GM23338 (cell line): ENCODE measurements around the gene CCDC63. TPM values are rescaled to one million over a fixed set of nuclear protein-coding genes. Genes with fewer than 3 reads are reported as not detected.

ENCODE experiments used
- ATAC-seq: fragments of 200-7000 bp; cut with Tn5 transposase; 3 replicates; pipeline ENCODE4 v1.9.1; 2020
- DNase-seq: peaks from one replicate; pipeline ENCODE4 v3.0.0-alpha.2; 2015; ENCODE audit warnings: low spot score
- H2AFZ ChIP-seq: fragments of 200-600 bp; sonication (generic); 2 replicates; pipeline ENCODE4 v1.8.0; 2016; ENCODE audit warnings: antibody characterized with exemption, mild to moderate bottlenecking, moderate library complexity
- H3F3A ChIP-seq: fragments of 200-600 bp; sonication (generic); replicated peaks from 2 replicates; pipeline ENCODE4 v1.8.0; 2017; ENCODE audit warnings: antibody characterized with exemption, mixed run types, low read depth
- H3K27ac ChIP-seq: fragments of 200-600 bp; sonication (generic); 2 replicates; pipeline ENCODE4 v1.6.1; 2016; ENCODE audit warnings: low read depth
- H3K27me3 ChIP-seq: fragments of 200-600 bp; sonication (generic); 2 replicates; pipeline ENCODE4 v1.8.0; 2016; ENCODE audit warnings: mild to moderate bottlenecking, mixed run types, moderate library complexity; ENCODE audit not compliant: insufficient read depth
- H3K36me3 ChIP-seq: fragments of 200-600 bp; sonication (generic); 2 replicates; pipeline ENCODE4 v1.8.0; 2016; ENCODE audit warnings: mild to moderate bottlenecking; ENCODE audit not compliant: insufficient read depth
- H3K4me1 ChIP-seq: fragments of 200-600 bp; sonication (generic); 2 replicates; pipeline ENCODE4 v1.8.0; 2016; ENCODE audit warnings: mild to moderate bottlenecking, moderate library complexity; ENCODE audit not compliant: insufficient read depth
- H3K4me2 ChIP-seq: fragments of 200-600 bp; sonication (generic); 2 replicates; pipeline ENCODE4 v1.7.1; 2017; ENCODE audit warnings: mixed run types
- H3K4me3 ChIP-seq: fragments of 200-600 bp; sonication (generic); 2 replicates; pipeline ENCODE4 v1.6.1; 2016; ENCODE audit warnings: mixed run types
- H3K79me2 ChIP-seq: fragments of 200-600 bp; sonication (generic); replicated peaks from 2 replicates; pipeline ENCODE4 v1.8.0; 2017; ENCODE audit warnings: mild to moderate bottlenecking; ENCODE audit not compliant: insufficient read depth
- H3K9me2 ChIP-seq: fragments of 200-600 bp; sonication (generic); 2 replicates; pipeline ENCODE4 v1.8.0; 2017; ENCODE audit not compliant: insufficient read depth
- H4K20me1 ChIP-seq: fragments of 200-600 bp; sonication (generic); replicated peaks from 2 replicates; pipeline ENCODE4 v1.8.0; 2017; ENCODE audit warnings: mild to moderate bottlenecking; ENCODE audit not compliant: insufficient read depth
- H3K27ac Mint-ChIP-seq: 2 replicates; pipeline ENCODE4 v1.8.0; 2020; ENCODE audit warnings: inconsistent platforms, mild to moderate bottlenecking, moderate library complexity, mixed read lengths
- H3K27me3 Mint-ChIP-seq: 3 replicates; pipeline ENCODE4 v1.8.0; 2022; ENCODE audit warnings: low read depth, mild to moderate bottlenecking, moderate library complexity, mixed read lengths, inconsistent platforms; ENCODE audit not compliant: insufficient read depth, poor library complexity
- H3K36me3 Mint-ChIP-seq: 3 replicates; pipeline ENCODE4 v1.8.0; 2021; ENCODE audit warnings: low read depth, mild to moderate bottlenecking, inconsistent platforms, moderate library complexity, mixed read lengths
- H3K4me1 Mint-ChIP-seq: 3 replicates; pipeline ENCODE4 v1.8.0; 2020; ENCODE audit warnings: mild to moderate bottlenecking, inconsistent platforms, mixed read lengths
- H3K4me3 Mint-ChIP-seq: 3 replicates; pipeline ENCODE4 v1.8.0; 2021; ENCODE audit warnings: moderate library complexity, mild to moderate bottlenecking, inconsistent platforms, mixed read lengths
- H3K9me3 Mint-ChIP-seq: 3 replicates; pipeline ENCODE4 v1.8.0; 2020; ENCODE audit warnings: moderate library complexity, mild to moderate bottlenecking, inconsistent platforms, mixed read lengths
- CREB1 ChIP-seq: fragments of 250-450 bp; sonication (Bioruptor Pico); IDR thresholded peaks from 2 replicates; pipeline ENCODE4 v1.5.0; 2020; ENCODE audit warnings: low read depth, mild to moderate bottlenecking, moderate library complexity
- ETS1 ChIP-seq: IDR thresholded peaks from 2 replicates; pipeline ENCODE4 v1.6.1; 2016; ENCODE audit warnings: antibody characterized with exemption
- EZH2phosphoT487 ChIP-seq: fragments of 200-600 bp; sonication (generic); IDR thresholded peaks from one replicate; pipeline ENCODE4 v1.8.1; 2018; ENCODE audit warnings: antibody characterized with exemption; ENCODE audit not compliant: unreplicated experiment
- JUNB ChIP-seq: IDR thresholded peaks from one replicate; pipeline ENCODE4 v1.6.1; 2016; ENCODE audit warnings: antibody characterized with exemption; ENCODE audit not compliant: unreplicated experiment
- NANOG ChIP-seq: IDR thresholded peaks from 2 replicates; pipeline ENCODE4 v1.6.1; 2016; ENCODE audit warnings: antibody characterized with exemption, borderline replicate concordance
- POLR2AphosphoS5 ChIP-seq: IDR thresholded peaks from 2 replicates; pipeline ENCODE4 v1.6.1; 2016; ENCODE audit warnings: antibody characterized with exemption, low read depth
- REST ChIP-seq: IDR thresholded peaks from one replicate; pipeline ENCODE4 v1.6.1; 2018; ENCODE audit warnings: antibody characterized with exemption; ENCODE audit not compliant: unreplicated experiment
- ZNF114 ChIP-seq: fragments of 250-450 bp; sonication (Bioruptor Pico); IDR thresholded peaks from 2 replicates; pipeline ENCODE4 v1.5.0; 2020; ENCODE audit warnings: mild to moderate bottlenecking, moderate library complexity
- ZNF462 ChIP-seq: fragments of 250-450 bp; sonication (Bioruptor Pico); IDR thresholded peaks from 2 replicates; pipeline ENCODE4 v1.5.0; 2020; ENCODE audit warnings: mild to moderate bottlenecking, moderate library complexity
- polyA plus RNA-seq: library from polyadenylated mRNA; unstranded; fragments of >200 nt; fragmentation: Nextera tagmentation; extraction: Ambion mirVana; gene quantifications from 2 replicates; pipeline ENCODE4 v1.2.1, GENCODE V29; 2016
- total RNA-seq: library from RNA; depleted of rRNA; stranded (reverse); fragments of >200 nt; shearing (Covaris generic); gene quantifications from 2 replicates; pipeline ENCODE4 v1.2.3, GENCODE V29; 2014

CCDC63 gene
- total and polyA plus RNA-seq, 2 experiments from 2014 or later: 1.8 TPM; not detected in 1

- Histone ChIP-seq H3K4me1 (no peaks in the 10 kb centered on the region), H2AFZ (no peak overlapping the region), H3F3A (no peaks in the 10 kb centered on the region), H3K4me3 (no peak overlapping the region), H3K27me3 (no peaks in the 10 kb centered on the region), H3K79me2 (no peaks in the 10 kb centered on the region), H3K4me2 (no peak overlapping the region), H3K27ac (no peak overlapping the region), H3K9me2 (no peaks in the 10 kb centered on the region), H3K36me3 (no peaks in the 10 kb centered on the region), H4K20me1 (no peaks in the 10 kb centered on the region)
- TF ChIP-seq ZNF462 (no peak), EZH2phosphoT487 (no peak), POLR2AphosphoS5 (no peak), JUNB (no peak), ETS1 (no peak), NANOG (no peak)
- H3K36me3 Mint-ChIP-seq: no peaks in the 10 kb centered on the region
- peaks cover 10% of the 10 kb centered on the region for H3K27me3 Mint-ChIP-seq
- H3K4me3 Mint-ChIP-seq: no peak overlapping the region
- no peaks in the 10 kb centered on the region; the same call in 2 of the 3 replicates for H3K4me1 Mint-ChIP-seq
- DNase-seq (no peak), ATAC-seq (no peak)
- no peaks in the 10 kb centered on the region for H3K9me3 Mint-ChIP-seq
- no peak overlapping the region for H3K27ac Mint-ChIP-seq
These were observed 22.4 kb upstream of the CCDC63 start for GRCh38 chr12:110824342-110824741.

GRCh38 chr12:110825530-110825929, 21.3 kb upstream of the CCDC63 start:
- Histone ChIP-seq H3F3A (no peaks in the 10 kb centered on the region), H3K4me1 (no peaks in the 10 kb centered on the region), H3K79me2 (no peaks in the 10 kb centered on the region), H4K20me1 (no peaks in the 10 kb centered on the region), H3K4me2 (no peak overlapping the region), H3K36me3 (no peaks in the 10 kb centered on the region), H3K27me3 (no peaks in the 10 kb centered on the region), H3K4me3 (no peak overlapping the region), H3K9me2 (no peaks in the 10 kb centered on the region), H2AFZ (no peak overlapping the region), H3K27ac (no peak overlapping the region)
- Mint-ChIP-seq H3K4me1 (no peaks in the 10 kb centered on the region; the same call in 2 of the 3 replicates), H3K9me3 (no peaks in the 10 kb centered on the region), H3K27ac (no peak overlapping the region), H3K27me3 (peaks cover 10% of the 10 kb centered on the region), H3K36me3 (no peaks in the 10 kb centered on the region), H3K4me3 (no peak overlapping the region)
- no peak for ATAC-seq
- DNase-seq: no peak
- TF ChIP-seq EZH2phosphoT487: no peak
- no peak for TF ChIP-seq ETS1
- no peak for TF ChIP-seq CREB1 (CRISPR knock-in tag)
- TF ChIP-seq REST: no peak
- TF ChIP-seq ZNF114: no peak
